OCI-LY3 (cell line): ENCODE measurements around the gene HLA-DMB.

ENCODE experiments used
- H2AFZ ChIP-seq: fragments of 200-600, 300-600 bp; shearing (Covaris generic); 2 replicates; pipeline ENCODE4 v1.6.0; 2014; ENCODE audit warnings: antibody characterized with exemption, low read depth, low read length
- H3K27ac ChIP-seq: fragments of 200-600, 300-600 bp; sonication (generic); 2 replicates; pipeline ENCODE4 v1.5.1; 2014; ENCODE audit warnings: mild to moderate bottlenecking, low read length, moderate library complexity, mixed read lengths
- H3K27me3 ChIP-seq: fragments of 200-600, 300-600 bp; sonication (generic); 2 replicates; pipeline ENCODE4 v1.6.1; 2014; ENCODE audit warnings: low read depth, low read length, mixed read lengths
- H3K36me3 ChIP-seq: fragments of 200-600, 300-600 bp; sonication (generic); replicated peaks from 2 replicates; pipeline ENCODE3; 2014; ENCODE audit warnings: low read depth, low read length, mixed read lengths
- H3K4me1 ChIP-seq: fragments of 300-600, 200-600 bp; sonication (generic); 2 replicates; pipeline ENCODE4 v1.6.1; 2014; ENCODE audit warnings: low read length, mixed read lengths
- H3K4me2 ChIP-seq: fragments of 200-600, 300-600 bp; sonication (generic); 2 replicates; pipeline ENCODE4 v1.6.1; 2014; ENCODE audit warnings: low read length, mixed read lengths
- H3K4me3 ChIP-seq: fragments of 300-600, 200-600 bp; sonication (generic); 2 replicates; pipeline ENCODE4 v1.5.1; 2014; ENCODE audit warnings: antibody characterized with exemption, mild to moderate bottlenecking, low read length, moderate library complexity
- H3K79me2 ChIP-seq: fragments of 300-600, 200-600 bp; shearing (Covaris generic); 2 replicates; pipeline ENCODE4 v1.6.1; 2014; ENCODE audit warnings: mild to moderate bottlenecking, low read length, mixed read lengths
- H3K9ac ChIP-seq: fragments of 300-600, 200-600 bp; shearing (Covaris generic); 2 replicates; pipeline ENCODE4 v1.6.0; 2014; ENCODE audit warnings: mild to moderate bottlenecking, low read length, moderate library complexity
- H3K9me3 ChIP-seq: fragments of 200-600, 300-600 bp; shearing (Covaris generic); 2 replicates; pipeline ENCODE4 v1.6.1; 2014; ENCODE audit warnings: low read length, mixed read lengths; ENCODE audit not compliant: insufficient read depth
- H4K20me1 ChIP-seq: fragments of 200-600, 300-600 bp; sonication (generic); 2 replicates; pipeline ENCODE4 v1.6.1; 2016; ENCODE audit warnings: low read length, mixed read lengths; ENCODE audit not compliant: insufficient read depth
- CTCF ChIP-seq: fragments of 200-600, 300-600 bp; sonication (generic); IDR thresholded peaks from 2 replicates; pipeline ENCODE4 v1.5.1; 2014; ENCODE audit warnings: antibody characterized with exemption, low read length, low read depth
- EZH2phosphoT487 ChIP-seq: fragments of 200-600 bp; shearing (Covaris generic); IDR thresholded peaks from 2 replicates; pipeline ENCODE4 v1.6.1; 2018; ENCODE audit warnings: antibody characterized with exemption, mixed run types, low read depth

The HLA-DMB gene

DNA sequence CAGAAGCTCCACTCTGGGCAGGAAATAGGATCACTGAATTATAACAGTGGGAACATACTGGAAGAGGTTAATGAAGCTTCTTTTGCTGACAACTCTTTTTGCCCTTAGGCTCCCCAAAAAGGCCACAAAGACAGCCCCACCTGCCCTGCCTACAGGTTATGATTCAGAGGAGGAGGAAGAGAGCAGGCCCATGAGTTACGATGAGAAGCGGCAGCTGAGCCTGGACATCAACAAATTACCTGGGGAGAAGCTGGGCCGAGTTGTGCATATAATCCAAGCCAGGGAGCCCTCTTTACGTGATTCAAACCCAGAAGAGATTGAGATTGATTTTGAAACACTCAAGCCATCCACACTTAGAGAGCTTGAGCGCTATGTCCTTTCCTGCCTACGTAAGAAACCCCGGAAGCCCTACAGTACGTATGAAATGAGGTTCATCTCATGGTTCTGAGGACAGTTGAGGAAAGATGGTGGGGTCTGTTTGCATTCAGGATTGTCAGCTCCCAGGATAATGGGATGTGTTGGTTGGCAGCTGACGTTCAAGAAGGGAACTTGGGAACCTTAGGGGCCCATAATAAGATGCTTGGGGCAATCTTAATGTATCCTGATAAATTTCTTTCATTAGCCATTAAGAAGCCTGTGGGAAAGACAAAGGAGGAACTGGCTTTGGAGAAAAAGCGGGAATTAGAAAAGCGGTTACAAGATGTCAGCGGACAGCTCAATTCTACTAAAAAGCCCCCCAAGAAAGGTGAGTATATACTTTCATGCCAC, 39.1 kb upstream of the HLA-DMB start:
- no peak for TF ChIP-seq CTCF
- no peak for TF ChIP-seq EZH2phosphoT487
- H3K4me3 ChIP-seq, result no peak overlapping the region
- no peaks in the 10 kb centered on the region for H3K4me1 ChIP-seq
- H2AFZ ChIP-seq, result no peak overlapping the region
- H3K27ac ChIP-seq, result no peak overlapping the region
- peaks cover 51% of the 10 kb centered on the region for H3K79me2 ChIP-seq
- no peak overlapping the region for H3K4me2 ChIP-seq
- H3K36me3 ChIP-seq, result peaks cover 78% of the 10 kb centered on the region
- H3K9ac ChIP-seq, result no peak overlapping the region
- no peaks in the 10 kb centered on the region for H3K27me3 ChIP-seq
- H3K9me3 ChIP-seq, result no peaks in the 10 kb centered on the region
- peaks cover 81% of the 10 kb centered on the region for H4K20me1 ChIP-seq

- no peak overlapping the region for H2AFZ ChIP-seq
- peaks cover 91% of the 10 kb centered on the region for H4K20me1 ChIP-seq
- no peak overlapping the region for H3K4me2 ChIP-seq
- TF ChIP-seq CTCF (no peak), EZH2phosphoT487 (no peak)
- peaks cover 70% of the 10 kb centered on the region for H3K79me2 ChIP-seq
- peaks cover 3% of the 10 kb centered on the region; the same call in 1 of the 2 replicates for H3K4me1 ChIP-seq
- H3K27me3 ChIP-seq, result no peaks in the 10 kb centered on the region
- H3K9ac ChIP-seq, result no peak overlapping the region
- peaks cover 97% of the 10 kb centered on the region for H3K36me3 ChIP-seq
- H3K4me3 ChIP-seq, result no peak overlapping the region
- no peaks in the 10 kb centered on the region for H3K9me3 ChIP-seq
- no peak overlapping the region for H3K27ac ChIP-seq
Observed at GRCh38 chr6:32977953-32978324, 37.1 kb upstream of the HLA-DMB start.

DNA sequence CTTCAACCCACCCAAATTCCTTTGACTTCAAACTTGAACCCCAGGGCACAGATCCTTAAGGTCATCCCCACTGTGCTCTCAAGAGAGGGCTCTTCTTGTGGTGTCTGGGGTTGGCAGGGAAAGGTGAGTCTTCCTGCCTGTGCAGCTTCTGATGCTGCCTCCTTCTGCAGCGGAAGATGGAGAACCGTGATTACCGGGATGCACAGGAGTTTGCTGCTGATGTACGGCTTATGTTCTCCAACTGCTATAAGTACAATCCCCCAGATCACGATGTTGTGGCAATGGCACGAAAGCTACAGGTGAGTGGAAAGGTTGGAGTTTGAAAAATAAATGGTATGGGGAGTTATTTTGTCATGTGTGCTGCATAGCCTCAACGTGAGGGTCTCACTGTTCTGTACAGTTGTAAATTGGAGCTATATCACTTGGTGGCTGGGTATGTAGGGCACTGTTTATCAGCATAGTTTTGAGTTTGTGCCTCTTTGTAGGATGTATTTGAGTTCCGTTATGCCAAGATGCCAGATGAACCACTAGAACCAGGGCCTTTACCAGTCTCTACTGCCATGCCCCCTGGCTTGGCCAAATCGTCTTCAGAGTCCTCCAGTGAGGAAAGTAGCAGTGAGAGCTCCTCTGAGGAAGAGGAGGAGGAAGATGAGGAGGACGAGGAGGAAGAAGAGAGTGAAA, 36.6 kb upstream of the HLA-DMB start:
- TF ChIP-seq EZH2phosphoT487, result no peak
- TF ChIP-seq CTCF, result no peak
- Histone ChIP-seq H3K27ac (no peak overlapping the region), H3K4me3 (no peak overlapping the region), H3K4me1 (peaks cover 3% of the 10 kb centered on the region; the same call in 1 of the 2 replicates), H3K9me3 (no peaks in the 10 kb centered on the region), H3K27me3 (no peaks in the 10 kb centered on the region), H3K79me2 (peaks cover 76% of the 10 kb centered on the region), H4K20me1 (peaks cover 95% of the 10 kb centered on the region), H2AFZ (no peak overlapping the region), H3K36me3 (peaks cover 97% of the 10 kb centered on the region), H3K4me2 (no peak overlapping the region), H3K9ac (no peak overlapping the region)

- no peak overlapping the region for H3K4me3 ChIP-seq
- no peak overlapping the region for H2AFZ ChIP-seq
- TF ChIP-seq EZH2phosphoT487, result no peak
- H3K4me2 ChIP-seq, result no peak overlapping the region
- no peak overlapping the region for H3K9ac ChIP-seq
- H3K27me3 ChIP-seq, result no peaks in the 10 kb centered on the region
- H3K36me3 ChIP-seq, result peaks cover 92% of the 10 kb centered on the region
- H3K9me3 ChIP-seq, result no peaks in the 10 kb centered on the region
- peaks cover 80% of the 10 kb centered on the region for H3K79me2 ChIP-seq
- peaks cover 3% of the 10 kb centered on the region; the same call in 1 of the 2 replicates for H3K4me1 ChIP-seq
- H3K27ac ChIP-seq, result no peak overlapping the region
- H4K20me1 ChIP-seq, result peaks cover 90% of the 10 kb centered on the region
Observed at GRCh38 chr6:32976334-32977069, 35.7 kb upstream of the HLA-DMB start.
